Peyer's patch (tissue), 4 donors: ENCODE results near the gene SLC6A7.

Source experiments
- POLR2A ChIP-seq, 2 donors: fragments of 450-650 bp; IDR thresholded peaks; one replicate each; pipeline ENCODE4 v1.5.1; 2017; ENCODE audit warnings: antibody characterized with exemption in 2 of 2, mild to moderate bottlenecking in 2 of 2, moderate library complexity in 2 of 2
- TF ChIP-seq, protein P1 (sequence below), 6 experiments: fragments of 450-650 bp in 4 of 6; fragments of 200-600 bp in 2 of 6; sonication (generic) in 1 of 6; IDR thresholded peaks; one replicate each; pipeline ENCODE4 v1.5.1; 2017 to 2019; ENCODE audit warnings: antibody characterized with exemption in 6 of 6, mild to moderate bottlenecking in 3 of 6, moderate library complexity in 1 of 6

DNA sequence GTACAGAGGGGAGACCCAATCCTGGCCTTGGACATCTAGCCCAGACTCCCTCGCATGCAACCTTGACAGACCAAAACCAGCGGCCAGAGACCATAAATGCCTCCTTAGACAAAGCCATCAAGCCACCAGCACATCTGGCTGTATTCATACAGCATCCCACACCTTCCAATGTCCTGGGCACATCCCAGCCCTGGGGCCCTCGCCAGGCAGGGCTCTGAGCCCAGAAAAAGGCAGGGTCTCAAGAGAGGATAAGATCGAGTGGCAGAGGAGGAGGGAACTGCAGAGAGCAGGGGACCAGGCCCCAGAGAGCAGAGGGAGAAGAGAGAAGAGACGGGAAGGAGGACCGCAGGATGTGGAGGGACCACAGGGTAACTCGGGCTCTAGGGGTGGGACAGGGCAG is 54.3 kb downstream of the SLC6A7 start:
- TF ChIP-seq POLR2A (IDR thresholded peaks at IDR 0.05): no peak
- TF ChIP-seq, protein P1, sequence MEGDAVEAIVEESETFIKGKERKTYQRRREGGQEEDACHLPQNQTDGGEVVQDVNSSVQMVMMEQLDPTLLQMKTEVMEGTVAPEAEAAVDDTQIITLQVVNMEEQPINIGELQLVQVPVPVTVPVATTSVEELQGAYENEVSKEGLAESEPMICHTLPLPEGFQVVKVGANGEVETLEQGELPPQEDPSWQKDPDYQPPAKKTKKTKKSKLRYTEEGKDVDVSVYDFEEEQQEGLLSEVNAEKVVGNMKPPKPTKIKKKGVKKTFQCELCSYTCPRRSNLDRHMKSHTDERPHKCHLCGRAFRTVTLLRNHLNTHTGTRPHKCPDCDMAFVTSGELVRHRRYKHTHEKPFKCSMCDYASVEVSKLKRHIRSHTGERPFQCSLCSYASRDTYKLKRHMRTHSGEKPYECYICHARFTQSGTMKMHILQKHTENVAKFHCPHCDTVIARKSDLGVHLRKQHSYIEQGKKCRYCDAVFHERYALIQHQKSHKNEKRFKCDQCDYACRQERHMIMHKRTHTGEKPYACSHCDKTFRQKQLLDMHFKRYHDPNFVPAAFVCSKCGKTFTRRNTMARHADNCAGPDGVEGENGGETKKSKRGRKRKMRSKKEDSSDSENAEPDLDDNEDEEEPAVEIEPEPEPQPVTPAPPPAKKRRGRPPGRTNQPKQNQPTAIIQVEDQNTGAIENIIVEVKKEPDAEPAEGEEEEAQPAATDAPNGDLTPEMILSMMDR (IDR thresholded peaks at IDR 0.05): no peak
